B cell (primary cell): ENCODE measurements around the gene RNF114. TPM values are rescaled to one million over a fixed set of nuclear protein-coding genes. Genes with fewer than 3 reads are reported as not detected.

Source experiments
- ATAC-seq: fragments of 200-7000 bp; cut with Tn5 transposase; one replicate; pipeline ENCODE4 v1.10.0; 2021; ENCODE audit warnings: low read depth, mild to moderate bottlenecking, moderate number of reproducible peaks, moderate library complexity
- CTCF ChIA-PET: fragments of 350-600 bp; sonication (Branson Sonifier 250); formaldehyde crosslinking; loops from one replicate; lab custom pipeline; 2021; ENCODE audit warnings: antibody characterized with exemption, inconsistent platforms; lab: Charles Lee
- POLR2A ChIA-PET: fragments of 350-600 bp; sonication (Branson Sonifier 250); formaldehyde crosslinking; loops from one replicate; lab custom pipeline; 2021; ENCODE audit warnings: antibody characterized with exemption; lab: Charles Lee
- DNase-seq: peaks from one replicate; pipeline ENCODE4 v3.0.0; 2013
- H2AFZ ChIP-seq: 2 replicates; pipeline ENCODE4 v1.6.1; 2012; ENCODE audit warnings: mild to moderate bottlenecking, low read depth, low read length; ENCODE audit not compliant: insufficient read depth, poor library complexity, severe bottlenecking
- H3K27ac ChIP-seq, 2 donors: 1 replicate in 1 of 2; 2 replicates in 1 of 2; pipeline ENCODE4 v1.5.1; 2012 to 2013; ENCODE audit warnings: low read length in 2 of 2, mild to moderate bottlenecking in 2 of 2, moderate library complexity in 1 of 2
- H3K27me3 ChIP-seq, 4 experiments: fragments of 200-600 bp in 1 of 4; sonication (generic) in 1 of 4; replicated peaks in 1 of 4; 1 replicate in 2 of 4; 2 replicates in 2 of 4; pipeline versions ENCODE4 v1.6.1 to v1.7.0; 2013 to 2016; ENCODE audit warnings: low read length in 3 of 4, mild to moderate bottlenecking in 2 of 4, mixed read lengths in 1 of 4, moderate library complexity in 1 of 4; ENCODE audit not compliant: insufficient read depth in 4 of 4, control insufficient read depth in 3 of 4; ENCODE audit errors: control extremely low read depth in 1 of 4
- H3K36me3 ChIP-seq, 2 experiments: replicated peaks in 1 of 2; 1 replicate in 1 of 2; 2 replicates in 1 of 2; pipeline versions ENCODE4 v1.6.1 to v1.7.1; 2013; ENCODE audit warnings: low read length in 1 of 2; ENCODE audit not compliant: insufficient read depth in 2 of 2, control insufficient read depth in 1 of 2; ENCODE audit errors: control extremely low read depth in 1 of 2, extremely low read depth in 1 of 2
- H3K4me1 ChIP-seq, 2 donors: fragments of 200-600 bp in 1 of 2; sonication (generic) in 1 of 2; 1 replicate in 1 of 2; 2 replicates in 1 of 2; pipeline versions ENCODE4 v1.5.1 to v1.6.1; 2013 to 2017; ENCODE audit warnings: low read length in 2 of 2; ENCODE audit not compliant: control insufficient read depth in 2 of 2, insufficient read depth in 2 of 2
- H3K4me2 ChIP-seq: replicated peaks from 2 replicates; pipeline ENCODE3; 2012; ENCODE audit warnings: mild to moderate bottlenecking, low read depth, low read length; ENCODE audit not compliant: poor library complexity, severe bottlenecking
- H3K4me3 ChIP-seq, 5 experiments: fragments of 200-600 bp in 1 of 5; sonication (generic) in 1 of 5; 1 replicate in 3 of 5; 2 replicates in 2 of 5; pipeline versions ENCODE4 v1.5.1 to v1.7.0; 2011 to 2016; ENCODE audit warnings: low read length in 4 of 5, mild to moderate bottlenecking in 4 of 5, low read depth in 2 of 5, control low read depth in 1 of 5, moderate library complexity in 1 of 5; ENCODE audit not compliant: insufficient read depth in 1 of 5; ENCODE audit errors: control extremely low read depth in 1 of 5, extremely low read depth in 1 of 5
- H3K79me2 ChIP-seq: fragments of 200-600 bp; sonication (generic); one replicate; pipeline ENCODE4 v1.6.0; 2016; ENCODE audit warnings: low read length; ENCODE audit not compliant: control insufficient read depth, insufficient read depth
- H3K9ac ChIP-seq: fragments of 200-600 bp; sonication (generic); 2 replicates; pipeline ENCODE4 v1.6.1; 2017; ENCODE audit warnings: mild to moderate bottlenecking, low read length, moderate library complexity
- H3K9me3 ChIP-seq, 3 donors: one replicate each; pipeline versions ENCODE4 v1.6.1 to v1.7.1; 2013; ENCODE audit warnings: low read length in 2 of 3; ENCODE audit not compliant: control insufficient read depth in 2 of 3, insufficient read depth in 1 of 3; ENCODE audit errors: control extremely low read depth in 1 of 3
- H4K20me1 ChIP-seq: 2 replicates; pipeline ENCODE4 v1.6.0; 2012; ENCODE audit warnings: mild to moderate bottlenecking, low read length; ENCODE audit not compliant: insufficient read depth, control insufficient read depth, poor library complexity, severe bottlenecking
- H3K27ac Mint-ChIP-seq: one replicate; pipeline ENCODE4 v1.8.0; 2021; ENCODE audit warnings: mixed read lengths
- H3K27me3 Mint-ChIP-seq: one replicate; pipeline ENCODE4 v1.8.0; 2021; ENCODE audit warnings: mixed read lengths
- H3K4me1 Mint-ChIP-seq: one replicate; pipeline ENCODE4 v1.8.0; 2021; ENCODE audit warnings: mixed read lengths
- H3K4me3 Mint-ChIP-seq: one replicate; pipeline ENCODE4 v1.8.0; 2021; ENCODE audit warnings: mixed read lengths
- H3K9me3 Mint-ChIP-seq: one replicate; pipeline ENCODE4 v1.8.0; 2022; ENCODE audit warnings: mixed read lengths; ENCODE audit not compliant: insufficient read depth
- CTCF ChIP-seq: fragments of 200-600 bp; IDR thresholded peaks from one replicate; pipeline ENCODE4 v1.8.0; 2022; ENCODE audit warnings: antibody characterized with exemption, mild to moderate bottlenecking
- EZH2 ChIP-seq: IDR thresholded peaks from 2 replicates; pipeline ENCODE4 v1.6.1; 2012; ENCODE audit warnings: borderline replicate concordance, low read depth, mild to moderate bottlenecking, moderate library complexity, low read length; ENCODE audit not compliant: insufficient read depth, poor library complexity, severe bottlenecking
- WGBS: methylation state at CpG from one replicate; pipeline ENCODE4 v1.1.5; 2013; ENCODE audit warnings: missing lambda C conversion rate; ENCODE audit not compliant: insufficient coverage; 5-methylcytosine and 5-hydroxymethylcytosine counted together
- intact Hi-C: fragments of 100-400 bp; cut with micrococcal nuclease; formaldehyde crosslinking; loops from one replicate; pipeline ENCODE4 v1.10.0; 2022
- polyA plus RNA-seq: library from polyadenylated mRNA; depleted of rRNA; stranded (reverse); fragments of >200 nt; gene quantifications from 2 replicates; pipeline ENCODE4 v1.2.3, GENCODE V29; 2012
- total RNA-seq, 2 donors: library from RNA; stranded (reverse); fragments of 120-200 nt in 1 of 2; gene quantifications; 1 replicate in 1 of 2; 2 replicates in 1 of 2; pipeline versions ENCODE4 v1.2.3 to v1.2.4, GENCODE V29; 2013 to 2022

The RNF114 gene
- total and polyA plus RNA-seq, 2 donors (not counting 1 experiment from before 2014, with no cell fraction given): 81.7 to 117 TPM

GRCh38 chr20:49896204-49896603, 40.0 kb upstream of the RNF114 start:
- no peaks in the 10 kb centered on the region for H3K9me3 ChIP-seq
- intact Hi-C loops: no loop called here
- no peak for TF ChIP-seq EZH2
- TF ChIP-seq CTCF: no peak
- Mint-ChIP-seq H3K27ac (no peak overlapping the region), H3K4me1 (peaks cover 11% of the 10 kb centered on the region), H3K4me3 (no peak overlapping the region), H3K27me3 (no peaks in the 10 kb centered on the region), H3K9me3 (no peaks in the 10 kb centered on the region)
- no peak for ATAC-seq
- ChIA-PET POLR2A (no interaction called here), CTCF (interaction anchor here (0.5 to 1.3 kb wide), 2 partner anchors 9 to 210 kb away, joined by 3 to 4 read pairs; no protein-coding TSS in a partner anchor)
- H3K36me3 ChIP-seq: peaks cover 0 to 7% of the 10 kb centered on the region in 2 experiments
- H3K9ac ChIP-seq: no peak overlapping the region
- H3K4me2 ChIP-seq: no peak overlapping the region
- no peak overlapping the region for H3K4me3 ChIP-seq
- H4K20me1 ChIP-seq: no peaks in the 10 kb centered on the region
- peaks cover 0 to 10% of the 10 kb centered on the region in 2 donors for H3K4me1 ChIP-seq
- H3K27me3 ChIP-seq: no peaks in the 10 kb centered on the region
- DNase-seq: no peak
- peaks cover 3% of the 10 kb centered on the region for H3K79me2 ChIP-seq
- 89% methylated on average over 1 of the region's 6 CpGs for WGBS
- H2AFZ ChIP-seq: no peak overlapping the region
- H3K27ac ChIP-seq: no peak overlapping the region

GRCh38 chr20:49899541-49900383, 36.4 kb upstream of the RNF114 start:
- 100% methylated on average over 4 of the region's 10 CpGs for WGBS
- intact Hi-C loops: no loop called here
- TF ChIP-seq CTCF (no peak), EZH2 (no peak)
- peaks cover 2% of the 10 kb centered on the region for H3K4me1 Mint-ChIP-seq
- ATAC-seq (no peak), DNase-seq (no peak)
- no peak overlapping the region for H3K27ac ChIP-seq
- H2AFZ ChIP-seq: no peak overlapping the region
- H4K20me1 ChIP-seq: no peaks in the 10 kb centered on the region
- H3K36me3 ChIP-seq: peaks cover 3 to 10% of the 10 kb centered on the region in 2 experiments
- no peaks in the 10 kb centered on the region for H3K27me3 Mint-ChIP-seq
- no peak overlapping the region for H3K4me2 ChIP-seq
- H3K27ac Mint-ChIP-seq: no peak overlapping the region
- CTCF ChIA-PET: interaction anchor here (1.2 kb wide), 1 partner anchor 10 kb away, joined by 4 read pairs; no protein-coding TSS in a partner anchor
- H3K4me3 Mint-ChIP-seq: no peak overlapping the region
- POLR2A ChIA-PET: no interaction called here
- no peaks in the 10 kb centered on the region for H3K9me3 Mint-ChIP-seq
- H3K4me3 ChIP-seq: no peak overlapping the region
- no peaks in the 10 kb centered on the region for H3K9me3 ChIP-seq
- no peak overlapping the region for H3K9ac ChIP-seq
- H3K4me1 ChIP-seq: no peaks in the 10 kb centered on the region
- H3K27me3 ChIP-seq: no peaks in the 10 kb centered on the region
- H3K79me2 ChIP-seq: peaks cover 3% of the 10 kb centered on the region
